ENCODE results near the gene MCC. TPM values are rescaled to one million over a fixed set of nuclear protein-coding genes. Genes with fewer than 3 reads are reported as not detected.

Gene MCC
- total and polyA plus RNA-seq, 9 donors = 29.8 to 262 (median 108) TPM

DNA sequence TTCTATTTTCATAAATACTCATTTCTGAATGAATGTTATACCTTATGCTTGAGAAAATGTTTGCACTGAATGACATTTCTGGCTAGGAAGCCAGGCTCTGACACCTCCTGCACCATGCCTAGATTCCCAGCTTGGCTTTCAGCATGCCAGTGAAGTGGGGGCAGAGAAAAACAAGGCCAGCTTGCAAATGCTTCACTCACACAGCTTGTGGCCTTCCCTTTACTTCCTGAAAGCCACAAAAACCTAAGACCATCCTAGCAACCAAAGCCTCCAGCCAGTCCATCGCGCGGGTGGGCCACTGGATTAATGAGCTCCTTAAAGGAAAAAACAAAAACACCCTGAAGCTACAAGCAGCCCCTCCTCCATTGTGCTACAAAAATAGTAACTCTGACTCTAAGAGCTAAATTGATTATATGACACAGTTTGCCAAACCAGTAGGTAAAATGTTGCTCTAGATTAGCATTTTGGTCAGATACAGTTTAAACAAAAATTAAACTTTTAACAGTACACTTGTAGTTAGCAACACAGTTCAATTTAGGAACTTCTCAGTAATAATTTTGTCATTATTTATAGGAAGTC, 213.3 kb downstream of the MCC start:
- WGBS, 3 donors = 23 to 61% (median 33%) methylated on average over 3 of the region's 3 CpGs
- no peaks in the 10 kb centered on the region for H3K36me3 ChIP-seq
- DNase-seq = no peak
- H3K27me3 ChIP-seq = no peaks in the 10 kb centered on the region
- H3K9me3 ChIP-seq = no peaks in the 10 kb centered on the region
- no peak overlapping the region for H3K4me3 ChIP-seq
- H3K27ac ChIP-seq = no peak overlapping the region
- intact Hi-C loops (cut with DNase I) = no loop called here
- TF ChIP-seq, protein P1, sequence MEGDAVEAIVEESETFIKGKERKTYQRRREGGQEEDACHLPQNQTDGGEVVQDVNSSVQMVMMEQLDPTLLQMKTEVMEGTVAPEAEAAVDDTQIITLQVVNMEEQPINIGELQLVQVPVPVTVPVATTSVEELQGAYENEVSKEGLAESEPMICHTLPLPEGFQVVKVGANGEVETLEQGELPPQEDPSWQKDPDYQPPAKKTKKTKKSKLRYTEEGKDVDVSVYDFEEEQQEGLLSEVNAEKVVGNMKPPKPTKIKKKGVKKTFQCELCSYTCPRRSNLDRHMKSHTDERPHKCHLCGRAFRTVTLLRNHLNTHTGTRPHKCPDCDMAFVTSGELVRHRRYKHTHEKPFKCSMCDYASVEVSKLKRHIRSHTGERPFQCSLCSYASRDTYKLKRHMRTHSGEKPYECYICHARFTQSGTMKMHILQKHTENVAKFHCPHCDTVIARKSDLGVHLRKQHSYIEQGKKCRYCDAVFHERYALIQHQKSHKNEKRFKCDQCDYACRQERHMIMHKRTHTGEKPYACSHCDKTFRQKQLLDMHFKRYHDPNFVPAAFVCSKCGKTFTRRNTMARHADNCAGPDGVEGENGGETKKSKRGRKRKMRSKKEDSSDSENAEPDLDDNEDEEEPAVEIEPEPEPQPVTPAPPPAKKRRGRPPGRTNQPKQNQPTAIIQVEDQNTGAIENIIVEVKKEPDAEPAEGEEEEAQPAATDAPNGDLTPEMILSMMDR (IDR thresholded peaks at IDR 0.05) = no peak
- TF ChIP-seq POLR2A (IDR thresholded peaks at IDR 0.05) = no peak
- no peak for TF ChIP-seq EP300 (IDR thresholded peaks at IDR 0.05)
- peaks cover 29% of the 10 kb centered on the region for H3K4me1 ChIP-seq (ENCODE audit: insufficient read depth)

DNA sequence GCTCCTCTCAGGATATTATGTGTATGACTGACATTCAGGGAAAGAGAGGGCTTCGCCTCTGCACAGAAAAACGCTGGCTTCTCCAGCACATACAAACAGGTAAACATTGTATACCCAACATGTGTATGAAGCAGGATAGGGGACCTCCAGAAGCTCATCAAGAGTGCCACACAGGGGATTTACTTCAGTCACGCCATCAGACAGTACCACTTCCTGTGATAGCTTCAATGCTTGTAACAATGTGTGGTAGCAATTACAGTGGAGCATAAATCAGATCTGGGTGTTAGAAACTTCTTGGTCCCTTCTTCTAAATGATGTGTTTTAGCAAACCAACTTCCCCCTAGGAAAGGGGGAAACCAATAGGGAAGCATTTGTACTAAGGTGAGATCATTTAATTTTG, 214.3 kb downstream of the MCC start:
- TF ChIP-seq POLR2A (IDR thresholded peaks at IDR 0.05) (no peak), EP300 (IDR thresholded peaks at IDR 0.05) (no peak)
- TF ChIP-seq, protein P1 (IDR thresholded peaks at IDR 0.05) = no peak
- no peak for DNase-seq
- 85 to 89% (median 86%) methylated on average over 3 of the region's 3 CpGs for WGBS, 3 donors
- no peaks in the 10 kb centered on the region for H3K36me3 ChIP-seq
- H3K4me3 ChIP-seq = no peak overlapping the region
- no peaks in the 10 kb centered on the region for H3K9me3 ChIP-seq
- peaks cover 28% of the 10 kb centered on the region for H3K4me1 ChIP-seq (ENCODE audit: insufficient read depth)
- intact Hi-C loops (cut with DNase I) = no loop called here
- no peaks in the 10 kb centered on the region for H3K27me3 ChIP-seq
- H3K27ac ChIP-seq = no peak overlapping the region

DNA sequence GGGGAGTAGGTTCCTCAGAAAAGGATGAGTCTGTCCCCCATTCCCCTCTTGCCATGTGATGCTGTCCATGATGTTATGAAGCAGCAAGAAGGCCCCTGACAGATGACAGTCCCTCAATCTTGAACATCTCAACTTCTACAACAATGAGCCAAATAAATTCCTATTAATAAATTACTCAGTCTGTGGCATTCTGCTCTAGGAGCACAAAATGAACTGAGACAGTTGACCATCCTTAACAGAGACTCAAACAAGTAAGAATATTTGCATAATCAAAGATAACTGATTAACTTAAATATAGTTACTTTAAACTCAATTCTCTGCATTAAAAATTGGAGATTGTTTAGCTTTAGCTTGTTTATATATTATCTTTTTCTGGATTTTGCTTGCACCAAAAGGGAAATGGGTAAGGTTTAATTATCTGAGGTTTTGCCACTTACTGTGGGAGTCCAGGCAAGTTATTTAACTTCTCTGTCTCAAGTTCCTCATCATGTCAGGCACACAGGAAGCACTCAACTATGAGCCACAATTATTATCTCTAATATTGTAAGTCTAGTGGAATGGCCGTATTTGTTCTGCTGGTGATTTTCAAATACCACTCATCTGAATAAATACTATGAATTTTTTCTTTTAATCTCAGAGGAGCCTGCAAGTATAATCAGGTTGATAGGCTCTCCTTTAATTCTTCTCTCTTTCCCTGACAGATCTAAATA, 216.4 kb downstream of the MCC start:
- intact Hi-C loops (cut with DNase I) = no loop called here
- Histone ChIP-seq H3K27ac (no peak overlapping the region), H3K4me1 (ENCODE audit: insufficient read depth) (peaks cover 26% of the 10 kb centered on the region), H3K9me3 (no peaks in the 10 kb centered on the region), H3K36me3 (no peaks in the 10 kb centered on the region), H3K4me3 (no peak overlapping the region), H3K27me3 (no peaks in the 10 kb centered on the region)
- 51 to 79% (median 60%) methylated on average over 1 of the region's 1 CpG for WGBS, 3 donors
- TF ChIP-seq POLR2A (IDR thresholded peaks at IDR 0.05) (no peak), EP300 (IDR thresholded peaks at IDR 0.05) (no peak)
- TF ChIP-seq, protein P1 (IDR thresholded peaks at IDR 0.05) = no peak
- DNase-seq = no peak

DNA sequence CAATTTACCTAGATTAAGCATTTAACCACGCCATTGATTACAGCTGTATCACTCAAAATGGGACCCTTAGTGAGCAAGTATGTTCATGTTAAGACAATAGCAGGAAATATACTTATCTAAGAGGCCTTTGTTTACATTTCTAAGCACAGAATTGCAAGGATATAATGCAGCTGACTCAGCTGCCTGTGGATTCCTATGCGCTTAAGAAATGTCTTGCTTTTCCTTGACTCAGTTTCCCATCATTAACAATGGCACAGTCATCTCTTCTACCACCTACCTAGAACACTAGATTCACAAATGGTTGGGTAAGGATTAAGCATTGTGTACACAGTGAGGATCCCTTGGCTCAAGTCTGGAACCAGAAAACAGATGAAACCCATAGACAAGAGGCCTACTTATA, 217.2 kb downstream of the MCC start:
- no peak overlapping the region for H3K4me3 ChIP-seq
- no peak for DNase-seq
- no peaks in the 10 kb centered on the region for H3K36me3 ChIP-seq
- H3K27ac ChIP-seq = no peak overlapping the region
- 29 to 58% (median 47%) methylated on average over 2 of the region's 2 CpGs for WGBS, 3 donors
- no peak for TF ChIP-seq EP300 (IDR thresholded peaks at IDR 0.05)
- TF ChIP-seq POLR2A (IDR thresholded peaks at IDR 0.05) = no peak
- TF ChIP-seq, protein P1 (IDR thresholded peaks at IDR 0.05) = no peak
- H3K4me1 ChIP-seq (ENCODE audit: insufficient read depth) = peaks cover 31% of the 10 kb centered on the region
- no peaks in the 10 kb centered on the region for H3K9me3 ChIP-seq
- intact Hi-C loops (cut with DNase I) = no loop called here
- H3K27me3 ChIP-seq = no peaks in the 10 kb centered on the region

Data from ovary (tissue), 9 donors.